AG04449 (cell line): ENCODE results near the gene TMOD3.

ENCODE experiments used
- CTCF ChIA-PET: fragments of 350-600 bp; formaldehyde crosslinking; extraction: SDS; loops from one replicate; lab custom pipeline; 2021; ENCODE audit warnings: antibody characterized with exemption; lab: Yijun Ruan, JAX
- POLR2A ChIA-PET: fragments of 400-600, 350-600 bp; formaldehyde crosslinking; extraction: SDS; loops from one replicate; lab custom pipeline; 2020; ENCODE audit warnings: antibody characterized with exemption, inconsistent platforms; lab: Yijun Ruan, JAX
- DNase-seq: peaks from one replicate; pipeline ENCODE4 v3.0.0-alpha.2; 2010; ENCODE audit warnings: low read depth, low spot score
- H3K4me3 ChIP-seq: 2 replicates; pipeline ENCODE4 v1.5.1; 2011; ENCODE audit warnings: low read depth, mild to moderate bottlenecking, control low read depth, low read length
- CTCF ChIP-seq: IDR thresholded peaks from one replicate; pipeline ENCODE4 v1.5.1; 2011; ENCODE audit warnings: mild to moderate bottlenecking, moderate library complexity, low read length, control low read depth, inconsistent platforms; ENCODE audit not compliant: insufficient read depth; ENCODE audit errors: missing control alignments

Gene TMOD3

GRCh38 chr15:51816611-51817010, 12.8 kb upstream of the TMOD3 start:
- ChIA-PET CTCF (no interaction called here), POLR2A (no interaction called here)
- no peak overlapping the region for H3K4me3 ChIP-seq
- DNase-seq, result no peak
- no peak for TF ChIP-seq CTCF

- POLR2A ChIA-PET, result no interaction called here
- CTCF ChIA-PET, result interaction anchor here (1.1 kb wide), 1 partner anchor 16 kb away, joined by 3 read pairs; no protein-coding TSS in a partner anchor
- no peak for TF ChIP-seq CTCF
- DNase-seq, result no peak
- H3K4me3 ChIP-seq, result no peak overlapping the region
Observed at GRCh38 chr15:51818150-51818549, 11.3 kb upstream of the TMOD3 start.

- TF ChIP-seq CTCF, result no peak
- H3K4me3 ChIP-seq, result no peak overlapping the region
- ChIA-PET POLR2A (no interaction called here), CTCF (interaction anchor here (1.0 kb wide), 1 partner anchor 78 kb away, joined by 3 read pairs; no protein-coding TSS in a partner anchor)
- no peak for DNase-seq
Observed at GRCh38 chr15:51825698-51826097, 3.8 kb upstream of the TMOD3 start.

GRCh38 chr15:51828621-51829375, 655 bp upstream of the TMOD3 start:
- POLR2A ChIA-PET, result interaction anchor here (0.8 to 1.5 kb wide), 2 partner anchors 10 to 15 kb away, joined by 3 to 4 read pairs; no protein-coding TSS in a partner anchor
- CTCF ChIA-PET, result interaction anchor here (1.0 to 2.7 kb wide), 3 partner anchors 12 to 52 kb away, joined by 3 to 9 read pairs (median 3); no protein-coding TSS in a partner anchor
- no peak overlapping the region for H3K4me3 ChIP-seq

GRCh38 chr15:51830276-51830806, 888 bp downstream of the TMOD3 start:
- DNase-seq, result no peak
- TF ChIP-seq CTCF, result no peak
- POLR2A ChIA-PET, result interaction anchor here (1.5 kb wide), 1 partner anchor 13 kb away, joined by 4 read pairs; no protein-coding TSS in a partner anchor
- CTCF ChIA-PET, result interaction anchor here (0.9 to 2.7 kb wide), 4 partner anchors 10 to 397 kb away, joined by 3 to 9 read pairs (median 4); no protein-coding TSS in a partner anchor
- H3K4me3 ChIP-seq, result peak overlapping the region; percentile 85

More at GRCh38 chr15:51828621-51829375, 655 bp upstream of the TMOD3 start:
- no peak for DNase-seq
- TF ChIP-seq CTCF, result no peak

GRCh38 chr15:51833772-51834171, 4.3 kb downstream of the TMOD3 start:
- CTCF ChIA-PET, result interaction anchor here (1.6 kb wide), 1 partner anchor 9 kb away, joined by 3 read pairs; no protein-coding TSS in a partner anchor
- no peak for TF ChIP-seq CTCF
- no peak overlapping the region for H3K4me3 ChIP-seq
- DNase-seq, result no peak
- POLR2A ChIA-PET, result no interaction called here
